ENCODE data around the gene PTPRN2.

Gene PTPRN2

GRCh38 chr7:157687845-157688532 lies 899.6 kb downstream of the PTPRN2 start:
- no peaks in the 10 kb centered on the region for H3K36me3 ChIP-seq (ENCODE audit: insufficient read depth, low read length)
- H3K9ac ChIP-seq (ENCODE audit: low read depth, low read length), result peak overlapping the region; percentile 60; the same call in 1 of the 2 replicates
- H3K4me1 ChIP-seq (ENCODE audit: insufficient read depth, low read length), result no peaks in the 10 kb centered on the region; the same call in 1 of the 2 replicates
- H3K9me3 ChIP-seq (ENCODE audit: control insufficient read depth, insufficient read depth, low read length), result no peaks in the 10 kb centered on the region

GRCh38 chr7:157687158-157687557 lies 900.5 kb downstream of the PTPRN2 start:
- H3K9ac ChIP-seq (ENCODE audit: low read depth, low read length), result no peak overlapping the region
- no peaks in the 10 kb centered on the region; the same call in 1 of the 2 replicates for H3K4me1 ChIP-seq (ENCODE audit: insufficient read depth, low read length)
- no peaks in the 10 kb centered on the region for H3K9me3 ChIP-seq (ENCODE audit: control insufficient read depth, insufficient read depth, low read length)
- H3K36me3 ChIP-seq (ENCODE audit: insufficient read depth, low read length), result no peaks in the 10 kb centered on the region

- Histone ChIP-seq H3K9me3 (ENCODE audit: control insufficient read depth, insufficient read depth, low read length) (no peaks in the 10 kb centered on the region), H3K9ac (ENCODE audit: low read depth, low read length) (no peak overlapping the region), H3K4me1 (ENCODE audit: insufficient read depth, low read length) (peaks cover 4% of the 10 kb centered on the region; the same call in 1 of the 2 replicates), H3K36me3 (ENCODE audit: insufficient read depth, low read length) (no peaks in the 10 kb centered on the region)
Measured at GRCh38 chr7:157686285-157686894, 901.2 kb downstream of the PTPRN2 start.

- H3K9me3 ChIP-seq (ENCODE audit: control insufficient read depth, insufficient read depth, low read length), result no peaks in the 10 kb centered on the region
- no peaks in the 10 kb centered on the region for H3K36me3 ChIP-seq (ENCODE audit: insufficient read depth, low read length)
- peak overlapping the region; percentile 49; the same call in 1 of the 2 replicates for H3K9ac ChIP-seq (ENCODE audit: low read depth, low read length)
- H3K4me1 ChIP-seq (ENCODE audit: insufficient read depth, low read length), result peaks cover 7% of the 10 kb centered on the region; the same call in 1 of the 2 replicates
Measured at GRCh38 chr7:157685430-157686284, 902.0 kb downstream of the PTPRN2 start.

- Histone ChIP-seq H3K9me3 (ENCODE audit: control insufficient read depth, insufficient read depth, low read length) (no peaks in the 10 kb centered on the region), H3K4me1 (ENCODE audit: insufficient read depth, low read length) (peaks cover 7% of the 10 kb centered on the region; the same call in 1 of the 2 replicates), H3K9ac (ENCODE audit: low read depth, low read length) (peak overlapping the region; percentile 49; the same call in 1 of the 2 replicates), H3K36me3 (ENCODE audit: insufficient read depth, low read length) (no peaks in the 10 kb centered on the region)
Measured at GRCh38 chr7:157684909-157685429, 902.7 kb downstream of the PTPRN2 start.

- Histone ChIP-seq H3K9me3 (ENCODE audit: control insufficient read depth, insufficient read depth, low read length) (no peaks in the 10 kb centered on the region), H3K4me1 (ENCODE audit: insufficient read depth, low read length) (peaks cover 9% of the 10 kb centered on the region; the same call in 1 of the 2 replicates), H3K36me3 (ENCODE audit: insufficient read depth, low read length) (no peaks in the 10 kb centered on the region), H3K9ac (ENCODE audit: low read depth, low read length) (peak overlapping the region; percentile 54; the same call in 1 of the 2 replicates)
Measured at GRCh38 chr7:157684157-157684908, 903.3 kb downstream of the PTPRN2 start.

DNA sequence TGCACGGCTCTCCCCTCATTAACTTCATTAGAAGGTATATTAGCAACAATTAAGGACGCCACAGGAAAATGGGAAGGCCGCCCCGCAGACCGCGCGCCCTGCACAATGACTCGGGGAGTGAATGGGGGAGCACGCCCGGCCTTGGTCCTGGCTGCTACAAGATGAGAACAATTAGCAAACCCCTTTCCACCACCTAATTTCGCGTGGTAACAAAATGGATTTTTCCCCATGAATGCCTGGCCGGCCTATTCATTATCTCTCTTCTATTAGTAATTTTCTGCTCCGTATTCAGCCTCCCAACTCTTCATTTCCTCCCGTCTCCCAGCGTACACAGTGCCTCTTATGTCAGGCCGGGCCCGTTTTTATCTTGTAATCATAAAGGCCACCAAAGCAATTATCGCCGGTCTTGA lies 903.9 kb downstream of the PTPRN2 start:
- Histone ChIP-seq H3K9ac (ENCODE audit: low read depth, low read length) (peak overlapping the region; percentile 54; the same call in 1 of the 2 replicates), H3K9me3 (ENCODE audit: control insufficient read depth, insufficient read depth, low read length) (no peaks in the 10 kb centered on the region), H3K4me1 (ENCODE audit: insufficient read depth, low read length) (peaks cover 12% of the 10 kb centered on the region; the same call in 1 of the 2 replicates), H3K36me3 (ENCODE audit: insufficient read depth, low read length) (no peaks in the 10 kb centered on the region)

DNA sequence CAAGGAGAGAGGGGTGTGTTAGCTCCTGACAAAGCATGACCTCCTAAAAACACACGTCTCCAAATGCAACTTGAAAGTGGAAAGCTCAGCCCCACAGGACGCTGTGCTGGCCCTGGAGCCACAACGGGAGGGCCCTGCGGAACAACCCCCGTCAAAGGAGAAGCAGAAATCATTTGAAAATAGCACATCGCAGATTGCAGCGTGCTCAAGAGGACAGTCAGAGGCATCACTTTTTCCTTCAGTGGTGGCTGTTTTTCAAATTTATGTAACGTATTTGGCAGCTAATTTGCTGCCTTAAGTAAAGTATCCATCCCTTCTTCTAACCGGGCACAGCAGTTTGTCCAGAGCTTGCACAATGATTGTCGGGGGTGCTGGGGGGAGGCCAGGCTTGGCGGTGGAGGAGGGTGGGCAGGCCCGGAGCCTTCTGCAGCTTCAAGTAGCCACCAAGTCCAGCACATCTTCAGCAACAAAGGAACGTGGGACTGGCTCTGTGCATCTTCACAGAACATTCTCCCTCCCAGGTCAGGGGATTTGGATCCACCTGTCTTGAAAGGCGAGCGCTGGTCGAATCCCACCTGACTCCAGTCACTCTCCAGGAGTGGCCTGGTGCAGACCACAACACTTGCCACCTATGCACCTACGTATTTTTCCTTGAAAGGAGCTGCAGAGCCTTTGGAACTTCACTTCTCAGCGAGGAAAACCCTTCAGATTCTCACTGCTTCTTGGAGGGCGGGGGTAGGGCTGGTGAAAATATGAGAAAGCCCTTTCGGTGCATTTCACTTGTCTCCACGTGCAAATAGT lies 904.5 kb downstream of the PTPRN2 start:
- peaks cover 12% of the 10 kb centered on the region; the same call in 1 of the 2 replicates for H3K4me1 ChIP-seq (ENCODE audit: insufficient read depth, low read length)
- no peaks in the 10 kb centered on the region for H3K36me3 ChIP-seq (ENCODE audit: insufficient read depth, low read length)
- peak overlapping the region; percentile 54; the same call in 1 of the 2 replicates for H3K9ac ChIP-seq (ENCODE audit: low read depth, low read length)
- H3K9me3 ChIP-seq (ENCODE audit: control insufficient read depth, insufficient read depth, low read length), result no peaks in the 10 kb centered on the region

DNA sequence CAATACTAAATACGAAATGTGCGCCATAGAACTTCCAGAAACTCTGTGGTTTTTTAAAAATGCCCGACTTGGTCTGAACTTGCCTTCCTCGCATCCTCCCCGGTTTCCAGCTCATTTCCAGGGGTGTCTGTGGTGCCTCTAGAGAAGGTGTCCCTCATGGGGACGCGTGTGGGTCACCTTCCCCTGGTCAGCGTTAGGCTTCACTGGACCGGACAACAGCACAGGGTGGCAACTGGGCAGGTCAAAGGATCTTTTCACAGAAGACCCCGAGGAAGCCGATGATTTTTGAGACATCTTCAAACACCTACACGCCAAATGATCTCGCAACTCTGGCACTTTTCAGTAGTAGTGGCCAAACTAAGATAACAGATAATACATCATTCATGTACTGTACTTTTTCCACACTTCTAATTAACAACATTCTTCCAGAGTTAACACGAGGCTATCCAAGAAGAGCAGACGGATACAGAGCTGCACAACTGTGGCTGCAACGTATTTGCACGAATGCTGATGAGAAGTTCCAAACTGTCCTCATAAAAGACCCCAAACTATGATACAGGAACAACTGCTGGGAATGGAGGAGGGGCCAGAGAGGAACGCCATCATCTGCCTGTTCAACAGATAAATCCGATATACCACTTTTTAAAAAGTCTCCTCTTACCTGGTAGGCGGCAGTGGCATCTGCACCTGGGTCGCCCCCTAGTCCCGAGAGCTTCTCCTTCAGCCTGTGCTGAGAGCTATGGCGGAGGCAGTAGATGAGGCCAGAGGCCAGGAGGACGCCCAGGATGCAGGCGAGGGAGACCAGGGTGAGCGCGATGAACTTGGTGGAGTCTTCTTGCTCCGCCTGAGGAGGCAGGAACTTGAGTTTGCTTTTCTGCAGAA lies 905.3 kb downstream of the PTPRN2 start:
- peaks cover 12% of the 10 kb centered on the region; the same call in 1 of the 2 replicates for H3K4me1 ChIP-seq (ENCODE audit: insufficient read depth, low read length)

DNA sequence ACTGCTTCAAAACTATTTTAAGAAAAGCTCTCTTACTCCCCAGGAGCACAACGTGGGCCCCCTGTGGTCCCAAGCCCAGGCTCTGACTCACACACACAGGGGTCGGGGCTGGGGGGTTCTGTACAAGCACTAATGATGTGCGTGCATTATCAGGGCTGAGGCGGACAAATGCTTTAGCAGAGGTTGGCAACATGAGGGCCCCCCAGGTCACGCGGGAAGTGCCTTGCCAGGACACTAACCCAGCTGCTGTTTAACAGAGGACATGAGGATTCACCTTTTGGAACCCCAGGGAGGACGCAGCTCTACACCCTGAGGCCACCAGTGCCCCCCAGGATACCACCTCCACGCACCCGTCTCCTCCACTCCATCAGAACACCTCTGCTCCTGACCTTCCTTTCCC lies 908.0 kb downstream of the PTPRN2 start:
- no peaks in the 10 kb centered on the region for H3K36me3 ChIP-seq (ENCODE audit: insufficient read depth, low read length)
- peaks cover 12% of the 10 kb centered on the region; the same call in 1 of the 2 replicates for H3K4me1 ChIP-seq (ENCODE audit: insufficient read depth, low read length)
- no peaks in the 10 kb centered on the region for H3K9me3 ChIP-seq (ENCODE audit: control insufficient read depth, insufficient read depth, low read length)
- no peak overlapping the region for H3K9ac ChIP-seq (ENCODE audit: low read depth, low read length)

More for the DNA sequence above, 905.3 kb downstream of the PTPRN2 start:
- no peak overlapping the region for H3K9ac ChIP-seq (ENCODE audit: low read depth, low read length)
- no peaks in the 10 kb centered on the region for H3K36me3 ChIP-seq (ENCODE audit: insufficient read depth, low read length)
- no peaks in the 10 kb centered on the region for H3K9me3 ChIP-seq (ENCODE audit: control insufficient read depth, insufficient read depth, low read length)

- Histone ChIP-seq H3K4me1 (ENCODE audit: insufficient read depth, low read length) (peaks cover 12% of the 10 kb centered on the region; the same call in 1 of the 2 replicates), H3K9me3 (ENCODE audit: control insufficient read depth, insufficient read depth, low read length) (no peaks in the 10 kb centered on the region), H3K36me3 (ENCODE audit: insufficient read depth, low read length) (no peaks in the 10 kb centered on the region), H3K9ac (ENCODE audit: low read depth, low read length) (no peak overlapping the region)
Measured at GRCh38 chr7:157678501-157678900, 909.1 kb downstream of the PTPRN2 start.

All from ES-I3 (cell line).